Activated CD4-positive, alpha-beta T cell treated with anti-CD3 and anti-CD28 coated beads for 36 hours (primary cell): Measurements from ENCODE around the gene CASP14. TPM values are rescaled to one million over a fixed set of nuclear protein-coding genes. Genes with fewer than 3 reads are reported as not detected.
"Not testable (repeated sequence)": the region's sequence is repeated elsewhere in the genome, so short reads cannot be mapped to it uniquely, and the experiment has no call there.

ENCODE experiments used
- ATAC-seq: fragments of 200-7000 bp; cut with Tn5 transposase; one replicate; pipeline ENCODE4 v1.10.0; 2021; ENCODE audit warnings: mild to moderate bottlenecking, moderate library complexity
- CTCF ChIA-PET: fragments of 350-600 bp; sonication (Branson Sonifier 250); formaldehyde crosslinking; loops from one replicate; lab custom pipeline; 2021; ENCODE audit warnings: antibody characterized with exemption; lab: Charles Lee
- POLR2A ChIA-PET: fragments of 350-600 bp; sonication (Branson Sonifier 250); formaldehyde crosslinking; loops from one replicate; lab custom pipeline; 2021; ENCODE audit warnings: antibody characterized with exemption, inconsistent platforms; lab: Charles Lee
- DNase-seq: peaks from one replicate; pipeline ENCODE4 v3.0.0-alpha.2; 2020
- H3K27ac Mint-ChIP-seq: one replicate; pipeline ENCODE4 v1.8.0; 2021; ENCODE audit warnings: mixed read lengths
- H3K27me3 Mint-ChIP-seq: one replicate; pipeline ENCODE4 v1.8.0; 2021; ENCODE audit warnings: mixed read lengths
- H3K36me3 Mint-ChIP-seq: one replicate; pipeline ENCODE4 v1.8.0; 2021; ENCODE audit warnings: low read depth, mixed read lengths
- H3K4me1 Mint-ChIP-seq: one replicate; pipeline ENCODE4 v1.8.0; 2021; ENCODE audit warnings: mixed read lengths
- H3K4me3 Mint-ChIP-seq: one replicate; pipeline ENCODE4 v1.8.0; 2021; ENCODE audit warnings: mild to moderate bottlenecking, moderate library complexity, mixed read lengths
- H3K9me3 Mint-ChIP-seq: one replicate; pipeline ENCODE4 v1.8.0; 2021; ENCODE audit warnings: low read depth, mixed read lengths
- intact Hi-C, 2 experiments: fragments of 100-400 bp; cut with DNase I in 1 of 2; cut with micrococcal nuclease in 1 of 2; formaldehyde crosslinking; loops; one replicate each; pipeline versions ENCODE4 v1.14.2 to v1.15.1; 2022 to 2024; cut with DNase I, micrococcal nuclease
- total RNA-seq, 2 experiments: library from RNA; stranded (reverse); gene quantifications; one replicate each; pipeline ENCODE4 v1.2.3, GENCODE V29; 2021

Gene CASP14
- not detected for total RNA-seq

- ATAC-seq (no peak), DNase-seq (no peak)
- no peak within 1 kb of the TSS for H3K27ac Mint-ChIP-seq
- H3K9me3 Mint-ChIP-seq, result no peaks in the 10 kb centered on the region
- H3K36me3 Mint-ChIP-seq, result no peaks in the 10 kb centered on the region
- intact Hi-C loops, result no loop called here
- POLR2A ChIA-PET, result no interaction called here
- H3K4me1 Mint-ChIP-seq, result no peaks in the 10 kb centered on the region
- peaks cover 28% of the 10 kb centered on the region for H3K27me3 Mint-ChIP-seq
- CTCF ChIA-PET, result no interaction called here
- H3K4me3 Mint-ChIP-seq, result no peak within 1 kb of the TSS
These were observed at the start of gene CASP14 for GRCh38 chr19:15048885-15049541. TSS of gene CASP14 (plus strand) at chr19:15049480. CDS start at chr19:15052252, 2,772 bp downstream.

GRCh38 chr19:15008308-15008707 lies 41.0 kb upstream of the CASP14 start:
- peaks cover 26% of the 10 kb centered on the region for H3K27me3 Mint-ChIP-seq
- H3K4me1 Mint-ChIP-seq, result no peaks in the 10 kb centered on the region
- H3K36me3 Mint-ChIP-seq, result no peaks in the 10 kb centered on the region
- ATAC-seq (no peak), DNase-seq (no peak)
- no peak overlapping the region for H3K4me3 Mint-ChIP-seq
- H3K9me3 Mint-ChIP-seq, result no peaks in the 10 kb centered on the region
- no peak overlapping the region for H3K27ac Mint-ChIP-seq
- CTCF ChIA-PET, result no interaction called here
- intact Hi-C loops, result no loop called here
- POLR2A ChIA-PET, result no interaction called here

DNA sequence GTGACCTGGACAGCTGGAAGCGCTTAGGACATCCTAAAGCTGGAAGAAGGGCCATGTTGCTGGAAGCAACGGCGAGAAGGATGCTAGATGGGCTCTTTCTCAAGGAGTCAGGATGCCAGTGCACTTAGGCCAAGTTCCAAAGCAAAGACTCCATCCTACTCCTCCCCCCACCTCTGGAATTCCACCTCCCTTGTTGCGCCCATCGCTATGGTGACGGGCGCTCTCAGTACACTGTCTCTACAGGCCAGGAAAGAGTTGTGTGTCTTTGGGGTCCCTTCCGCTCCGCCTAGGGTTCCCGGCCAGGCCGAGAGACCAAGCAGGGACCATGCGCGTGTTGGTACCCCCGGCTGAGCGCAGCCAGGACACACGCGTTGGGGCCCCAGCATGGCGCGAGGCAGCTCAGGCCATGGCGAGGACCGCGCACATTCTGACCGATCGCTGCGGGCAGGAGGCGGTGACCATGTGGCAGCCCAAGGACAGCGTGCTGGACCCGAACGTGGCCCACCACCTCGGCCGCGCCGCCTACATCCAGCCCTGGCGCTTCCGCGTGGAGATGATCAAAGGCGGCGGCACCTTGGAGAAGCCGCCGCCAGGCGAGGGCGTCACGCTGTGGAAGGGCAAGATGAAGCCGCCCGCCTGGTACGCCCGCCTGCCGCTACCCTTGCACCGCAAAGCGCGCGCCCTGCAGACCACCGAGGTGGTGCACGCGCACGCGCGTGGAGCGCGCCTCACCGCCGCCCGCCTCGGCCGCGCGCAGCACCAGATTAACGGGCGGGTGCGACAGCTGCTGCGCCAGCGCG lies 38.6 kb upstream of the CASP14 start:
- H3K36me3 Mint-ChIP-seq, result no peaks in the 10 kb centered on the region
- no peaks in the 10 kb centered on the region for H3K9me3 Mint-ChIP-seq
- H3K27me3 Mint-ChIP-seq, result peaks cover 34% of the 10 kb centered on the region
- DNase-seq, result peak; percentile 11
- no peak overlapping the region for H3K27ac Mint-ChIP-seq
- ChIA-PET POLR2A (no interaction called here), CTCF (no interaction called here)
- no peak for ATAC-seq
- H3K4me1 Mint-ChIP-seq, result no peaks in the 10 kb centered on the region
- intact Hi-C loops, result no loop called here
- H3K4me3 Mint-ChIP-seq, result no peak overlapping the region

GRCh38 chr19:15014579-15014978 lies 34.7 kb upstream of the CASP14 start:
- Mint-ChIP-seq H3K9me3 (no peaks in the 10 kb centered on the region), H3K27ac (no peak overlapping the region), H3K4me3 (no peak overlapping the region), H3K4me1 (no peaks in the 10 kb centered on the region), H3K36me3 (no peaks in the 10 kb centered on the region), H3K27me3 (peaks cover 36% of the 10 kb centered on the region)
- ChIA-PET CTCF (no interaction called here), POLR2A (interaction anchor here (0.6 kb wide), 1 partner anchor 1942 kb away, joined by 8 read pairs; no protein-coding TSS in a partner anchor)
- intact Hi-C loops, result no loop called here
- ATAC-seq (no peak), DNase-seq (no peak)

GRCh38 chr19:15015946-15016542 lies 33.2 kb upstream of the CASP14 start:
- Mint-ChIP-seq H3K4me1 (no peaks in the 10 kb centered on the region), H3K4me3 (no peak overlapping the region), H3K27me3 (peaks cover 28% of the 10 kb centered on the region), H3K36me3 (no peaks in the 10 kb centered on the region), H3K27ac (no peak overlapping the region), H3K9me3 (no peaks in the 10 kb centered on the region)
- peak; percentile 34 for DNase-seq
- no peak for ATAC-seq
- ChIA-PET POLR2A (interaction anchor here (0.6 kb wide), 1 partner anchor 414 kb away, joined by 3 read pairs; no protein-coding TSS in a partner anchor), CTCF (no interaction called here)
- intact Hi-C loops, result no loop called here

DNA sequence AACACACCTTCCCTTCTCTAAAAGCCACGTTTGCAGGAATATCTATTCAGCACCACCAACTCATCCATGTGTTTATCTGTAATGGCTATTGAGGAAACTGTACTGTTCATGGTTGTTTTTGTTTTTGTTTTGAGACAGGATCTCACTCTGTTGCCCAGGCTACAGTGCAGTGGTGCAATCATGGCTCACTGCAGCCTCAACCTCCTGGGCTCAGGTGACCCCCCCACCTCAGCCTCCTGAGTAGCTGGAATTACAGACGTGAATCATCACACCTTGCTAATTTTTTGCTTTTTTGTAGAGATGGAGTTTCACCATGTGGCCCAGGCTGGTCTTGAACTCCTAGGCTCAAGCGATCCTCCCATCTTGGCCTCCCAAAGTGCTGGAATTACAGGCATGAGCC lies 30.4 kb upstream of the CASP14 start:
- H3K4me3 Mint-ChIP-seq, H3K4me1 Mint-ChIP-seq, DNase-seq, H3K9me3 Mint-ChIP-seq, intact Hi-C loops, H3K27ac Mint-ChIP-seq, H3K36me3 Mint-ChIP-seq, POLR2A ChIA-PET, ATAC-seq: not testable (repeated sequence)
- H3K27me3 Mint-ChIP-seq, result peaks cover 23% of the 10 kb centered on the region
- CTCF ChIA-PET, result interaction anchor here (0.8 kb wide), 1 partner anchor 1492 kb away, joined by 3 read pairs; no protein-coding TSS in a partner anchor

DNA sequence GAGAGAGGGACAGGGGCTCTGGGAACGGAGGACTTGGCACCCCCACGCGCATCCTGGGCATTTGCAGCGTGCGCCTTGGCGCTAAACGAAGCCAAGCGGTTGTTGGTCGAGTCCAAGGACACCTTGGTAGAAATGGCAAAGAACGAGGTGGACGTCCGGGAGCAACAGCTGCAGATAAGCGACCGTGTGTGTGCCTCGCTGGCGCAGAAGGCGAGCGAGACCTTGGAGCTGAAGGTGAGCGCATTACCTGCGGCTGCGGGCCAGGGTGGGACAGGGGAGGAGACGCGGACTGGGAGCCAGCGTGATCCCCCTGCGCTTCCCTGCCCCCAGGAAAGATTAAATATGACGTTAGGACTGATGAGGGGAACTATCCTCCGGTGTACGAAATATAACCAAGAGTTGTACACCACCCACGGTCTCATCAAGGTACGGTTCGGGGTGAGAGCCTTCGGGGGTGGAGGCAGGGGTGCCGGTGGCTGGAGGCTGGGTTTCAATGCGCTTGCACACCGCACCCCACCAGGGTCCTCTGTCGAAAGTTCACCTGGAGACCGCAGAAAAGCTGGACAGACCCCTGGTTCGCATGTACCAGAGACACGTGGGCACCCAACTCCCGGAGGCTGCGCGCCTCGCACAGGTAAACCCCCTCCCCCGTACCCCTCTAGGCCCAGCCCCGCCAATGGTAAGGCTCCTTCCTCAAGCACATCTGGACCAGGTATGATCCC lies 27.8 kb upstream of the CASP14 start:
- Mint-ChIP-seq H3K36me3 (no peaks in the 10 kb centered on the region), H3K4me1 (no peaks in the 10 kb centered on the region), H3K27ac (no peak overlapping the region), H3K4me3 (no peak overlapping the region), H3K27me3 (peaks cover 13% of the 10 kb centered on the region), H3K9me3 (no peaks in the 10 kb centered on the region)
- ChIA-PET CTCF (interaction anchor here (0.7 kb wide), 1 partner anchor 78 kb away, joined by 3 read pairs; no protein-coding TSS in a partner anchor), POLR2A (no interaction called here)
- no peak for ATAC-seq
- intact Hi-C loops, result no loop called here
- DNase-seq, result no peak

- Mint-ChIP-seq H3K27me3 (peaks cover 8% of the 10 kb centered on the region), H3K27ac (no peak overlapping the region), H3K4me1 (no peaks in the 10 kb centered on the region), H3K9me3 (no peaks in the 10 kb centered on the region), H3K4me3 (no peak overlapping the region), H3K36me3 (no peaks in the 10 kb centered on the region)
- ChIA-PET POLR2A (no interaction called here), CTCF (no interaction called here)
- no peak for DNase-seq
- intact Hi-C loops, result no loop called here
- no peak for ATAC-seq
These were observed 26.5 kb upstream of the CASP14 start for GRCh38 chr19:15022752-15023151.

DNA sequence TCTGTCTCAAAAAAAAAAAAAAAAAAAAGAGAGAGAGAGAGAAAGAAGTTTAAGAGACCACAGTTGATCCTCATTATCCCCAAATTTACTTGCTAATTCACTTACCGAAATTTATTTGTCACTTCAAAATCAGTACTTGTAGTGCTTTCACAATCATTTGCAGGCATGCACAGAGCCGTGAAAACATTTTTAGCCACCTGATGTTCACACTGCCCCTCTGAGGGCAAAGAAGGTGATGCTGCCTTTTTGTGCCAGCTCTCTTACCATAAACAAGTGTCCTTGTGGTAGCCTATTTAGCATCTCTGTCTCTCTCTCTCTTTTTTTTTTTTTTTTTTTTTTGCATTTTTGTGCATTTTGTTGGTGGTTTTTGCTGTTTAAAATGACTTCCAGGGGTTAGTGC lies 24.1 kb upstream of the CASP14 start:
- Mint-ChIP-seq H3K36me3 (no peaks in the 10 kb centered on the region), H3K27me3 (peaks cover 6% of the 10 kb centered on the region), H3K4me3 (no peak overlapping the region), H3K9me3 (no peaks in the 10 kb centered on the region), H3K4me1 (no peaks in the 10 kb centered on the region), H3K27ac (no peak overlapping the region)
- peak; percentile 13 for DNase-seq
- ATAC-seq, result peak; percentile 44
- intact Hi-C loops, result no loop called here
- ChIA-PET CTCF (interaction anchor here (0.7 to 1.2 kb wide), 3 partner anchors 39 to 159 kb away, joined by 4 read pairs; no protein-coding TSS in a partner anchor), POLR2A (interaction anchor here (0.5 to 0.7 kb wide), 2 partner anchors 640 to 1615 kb away, joined by 4 to 5 read pairs; no protein-coding TSS in a partner anchor)

- no peaks in the 10 kb centered on the region for H3K36me3 Mint-ChIP-seq
These were observed 20.8 kb upstream of the CASP14 start for GRCh38 chr19:15028490-15028889.

DNA sequence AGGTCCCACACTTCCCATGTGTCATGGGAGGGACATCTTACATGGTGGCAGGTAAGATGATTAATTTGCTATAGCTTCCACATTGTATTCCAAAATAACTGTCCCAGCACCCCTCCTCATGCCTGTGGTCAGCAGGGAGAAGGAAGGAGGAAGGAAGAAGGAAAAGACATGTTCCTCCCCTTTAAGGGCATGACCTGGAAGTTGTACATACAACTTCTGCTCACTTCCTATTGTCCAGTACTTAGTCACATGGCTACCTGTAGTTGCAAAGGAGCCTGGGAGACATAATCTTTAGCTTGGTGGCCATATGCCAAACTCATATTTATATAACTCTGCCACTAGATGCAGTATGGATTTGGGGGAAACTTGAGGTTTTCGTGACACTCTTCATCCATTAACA lies 17.6 kb upstream of the CASP14 start:
- ChIA-PET POLR2A (no interaction called here), CTCF (interaction anchor here (0.6 to 0.8 kb wide), 2 partner anchors 537 to 599 kb away, joined by 3 to 4 read pairs; no protein-coding TSS in a partner anchor)
- H3K27ac Mint-ChIP-seq, result no peak overlapping the region
- intact Hi-C loops, result no loop called here
- H3K4me3 Mint-ChIP-seq, result no peak overlapping the region
- no peaks in the 10 kb centered on the region for H3K4me1 Mint-ChIP-seq
- no peaks in the 10 kb centered on the region for H3K9me3 Mint-ChIP-seq
- H3K27me3 Mint-ChIP-seq, result peaks cover 26% of the 10 kb centered on the region
- no peaks in the 10 kb centered on the region for H3K36me3 Mint-ChIP-seq
- DNase-seq, result no peak
- no peak for ATAC-seq

More at GRCh38 chr19:15028490-15028889, 20.8 kb upstream of the CASP14 start:
- intact Hi-C loops, result no loop called here
- POLR2A ChIA-PET, result no interaction called here
- no peaks in the 10 kb centered on the region for H3K4me1 Mint-ChIP-seq
- CTCF ChIA-PET, result interaction anchor here (0.7 kb wide), 1 partner anchor 525 kb away, joined by 3 read pairs; no protein-coding TSS in a partner anchor
- DNase-seq, result no peak
- H3K27me3 Mint-ChIP-seq, result peaks cover 10% of the 10 kb centered on the region
- no peak overlapping the region for H3K27ac Mint-ChIP-seq
- ATAC-seq, result no peak
- no peaks in the 10 kb centered on the region for H3K9me3 Mint-ChIP-seq
- H3K4me3 Mint-ChIP-seq, result no peak overlapping the region
